ENCODE measurements around the gene METTL8. TPM values are rescaled to one million over a fixed set of nuclear protein-coding genes. Genes with fewer than 3 reads are reported as not detected.

METTL8 gene
- total RNA-seq, 1 experiment from 2014 or later, result 55.1 TPM

- Mint-ChIP-seq H3K4me1 (ENCODE audit: insufficient read depth, unreplicated experiment) (no peaks in the 10 kb centered on the region), H3K9me3 (ENCODE audit: unreplicated experiment) (no peaks in the 10 kb centered on the region), H3K27me3 (ENCODE audit: insufficient read depth, unreplicated experiment) (no peaks in the 10 kb centered on the region), H3K36me3 (ENCODE audit: insufficient read depth, unreplicated experiment) (peaks cover 6% of the 10 kb centered on the region), H3K27ac (ENCODE audit: low read depth, unreplicated experiment) (no peak overlapping the region), H3K4me3 (ENCODE audit: unreplicated experiment) (no peak overlapping the region)
- POLR2A ChIA-PET, result interaction anchor here (0.6 kb wide), 1 partner anchor 140 kb away, joined by 3 read pairs; no protein-coding TSS in a partner anchor
- TF ChIP-seq, protein P1, sequence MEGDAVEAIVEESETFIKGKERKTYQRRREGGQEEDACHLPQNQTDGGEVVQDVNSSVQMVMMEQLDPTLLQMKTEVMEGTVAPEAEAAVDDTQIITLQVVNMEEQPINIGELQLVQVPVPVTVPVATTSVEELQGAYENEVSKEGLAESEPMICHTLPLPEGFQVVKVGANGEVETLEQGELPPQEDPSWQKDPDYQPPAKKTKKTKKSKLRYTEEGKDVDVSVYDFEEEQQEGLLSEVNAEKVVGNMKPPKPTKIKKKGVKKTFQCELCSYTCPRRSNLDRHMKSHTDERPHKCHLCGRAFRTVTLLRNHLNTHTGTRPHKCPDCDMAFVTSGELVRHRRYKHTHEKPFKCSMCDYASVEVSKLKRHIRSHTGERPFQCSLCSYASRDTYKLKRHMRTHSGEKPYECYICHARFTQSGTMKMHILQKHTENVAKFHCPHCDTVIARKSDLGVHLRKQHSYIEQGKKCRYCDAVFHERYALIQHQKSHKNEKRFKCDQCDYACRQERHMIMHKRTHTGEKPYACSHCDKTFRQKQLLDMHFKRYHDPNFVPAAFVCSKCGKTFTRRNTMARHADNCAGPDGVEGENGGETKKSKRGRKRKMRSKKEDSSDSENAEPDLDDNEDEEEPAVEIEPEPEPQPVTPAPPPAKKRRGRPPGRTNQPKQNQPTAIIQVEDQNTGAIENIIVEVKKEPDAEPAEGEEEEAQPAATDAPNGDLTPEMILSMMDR (IDR thresholded peaks at IDR 0.05; ENCODE audit: unreplicated experiment), result no peak
- DNase-seq (ENCODE audit: unreplicated experiment), result no peak
- no TSS peak for BruUV-seq (replicated peaks)
- CTCF ChIA-PET, result interaction anchor here (1.3 kb wide), 2 partner anchors 118 to 325 kb away, joined by 3 read pairs; no protein-coding TSS in a partner anchor
- intact Hi-C loops (cut with micrococcal nuclease), result no loop called here
Measured at GRCh38 chr2:171297956-171298355, 135.8 kb downstream of the METTL8 start.

GRCh38 chr2:171294608-171295007 is 139.2 kb downstream of the METTL8 start:
- Mint-ChIP-seq H3K27me3 (ENCODE audit: insufficient read depth, unreplicated experiment) (no peaks in the 10 kb centered on the region), H3K27ac (ENCODE audit: low read depth, unreplicated experiment) (no peak overlapping the region), H3K9me3 (ENCODE audit: unreplicated experiment) (no peaks in the 10 kb centered on the region), H3K4me1 (ENCODE audit: insufficient read depth, unreplicated experiment) (no peaks in the 10 kb centered on the region), H3K4me3 (ENCODE audit: unreplicated experiment) (no peak overlapping the region), H3K36me3 (ENCODE audit: insufficient read depth, unreplicated experiment) (peaks cover 6% of the 10 kb centered on the region)
- POLR2A ChIA-PET, result interaction anchor here (0.6 kb wide), 1 partner anchor 135 kb away, joined by 3 read pairs; no protein-coding TSS in a partner anchor
- CTCF ChIA-PET, result interaction anchor here (0.7 kb wide), 1 partner anchor 553 kb away, joined by 3 read pairs; no protein-coding TSS in a partner anchor
- intact Hi-C loops (cut with micrococcal nuclease), result no loop called here
- TF ChIP-seq, protein P1 (IDR thresholded peaks at IDR 0.05; ENCODE audit: unreplicated experiment), result no peak
- no peak for DNase-seq (ENCODE audit: unreplicated experiment)
- no TSS peak for BruUV-seq (replicated peaks)

- Mint-ChIP-seq H3K4me1 (ENCODE audit: insufficient read depth, unreplicated experiment) (no peaks in the 10 kb centered on the region), H3K9me3 (ENCODE audit: unreplicated experiment) (no peaks in the 10 kb centered on the region), H3K27ac (ENCODE audit: low read depth, unreplicated experiment) (no peak overlapping the region), H3K36me3 (ENCODE audit: insufficient read depth, unreplicated experiment) (peaks cover 3% of the 10 kb centered on the region), H3K4me3 (ENCODE audit: unreplicated experiment) (no peak overlapping the region), H3K27me3 (ENCODE audit: insufficient read depth, unreplicated experiment) (no peaks in the 10 kb centered on the region)
- no TSS peak for BruUV-seq (replicated peaks)
- TF ChIP-seq, protein P1 (IDR thresholded peaks at IDR 0.05; ENCODE audit: unreplicated experiment), result no peak
- DNase-seq (ENCODE audit: unreplicated experiment), result no peak
- POLR2A ChIA-PET, result interaction anchor here (0.6 kb wide), 1 partner anchor 810 kb away, joined by 3 read pairs; no protein-coding TSS in a partner anchor
- intact Hi-C loops (cut with micrococcal nuclease), result no loop called here
- CTCF ChIA-PET, result interaction anchor here (1.0 kb wide), 1 partner anchor 23 kb away, joined by 3 read pairs; no protein-coding TSS in a partner anchor
Measured at GRCh38 chr2:171293661-171294060, 140.1 kb downstream of the METTL8 start.

GRCh38 chr2:171289991-171290390 is 143.8 kb downstream of the METTL8 start:
- ChIA-PET CTCF (interaction anchor here (1.0 kb wide), 1 partner anchor 131 kb away, joined by 5 read pairs; no protein-coding TSS in a partner anchor), POLR2A (no interaction called here)
- TF ChIP-seq, protein P1 (IDR thresholded peaks at IDR 0.05; ENCODE audit: unreplicated experiment), result no peak
- Mint-ChIP-seq H3K9me3 (ENCODE audit: unreplicated experiment) (no peaks in the 10 kb centered on the region), H3K4me3 (ENCODE audit: unreplicated experiment) (no peak overlapping the region), H3K36me3 (ENCODE audit: insufficient read depth, unreplicated experiment) (no peaks in the 10 kb centered on the region), H3K4me1 (ENCODE audit: insufficient read depth, unreplicated experiment) (peaks cover 6% of the 10 kb centered on the region), H3K27ac (ENCODE audit: low read depth, unreplicated experiment) (no peak overlapping the region), H3K27me3 (ENCODE audit: insufficient read depth, unreplicated experiment) (no peaks in the 10 kb centered on the region)
- no peak for DNase-seq (ENCODE audit: unreplicated experiment)
- BruUV-seq (replicated peaks), result no TSS peak
- intact Hi-C loops (cut with micrococcal nuclease), result no loop called here

Data from MCF 10A (cell line).